Measurements from ENCODE around the gene OPRD1.

OPRD1 gene

GRCh38 chr1:28803662-28804061 lies 8.3 kb upstream of the OPRD1 start:
- H3K4me3 ChIP-seq (ENCODE audit: low read depth, low read length), result no peak overlapping the region
- TF ChIP-seq, protein P1, sequence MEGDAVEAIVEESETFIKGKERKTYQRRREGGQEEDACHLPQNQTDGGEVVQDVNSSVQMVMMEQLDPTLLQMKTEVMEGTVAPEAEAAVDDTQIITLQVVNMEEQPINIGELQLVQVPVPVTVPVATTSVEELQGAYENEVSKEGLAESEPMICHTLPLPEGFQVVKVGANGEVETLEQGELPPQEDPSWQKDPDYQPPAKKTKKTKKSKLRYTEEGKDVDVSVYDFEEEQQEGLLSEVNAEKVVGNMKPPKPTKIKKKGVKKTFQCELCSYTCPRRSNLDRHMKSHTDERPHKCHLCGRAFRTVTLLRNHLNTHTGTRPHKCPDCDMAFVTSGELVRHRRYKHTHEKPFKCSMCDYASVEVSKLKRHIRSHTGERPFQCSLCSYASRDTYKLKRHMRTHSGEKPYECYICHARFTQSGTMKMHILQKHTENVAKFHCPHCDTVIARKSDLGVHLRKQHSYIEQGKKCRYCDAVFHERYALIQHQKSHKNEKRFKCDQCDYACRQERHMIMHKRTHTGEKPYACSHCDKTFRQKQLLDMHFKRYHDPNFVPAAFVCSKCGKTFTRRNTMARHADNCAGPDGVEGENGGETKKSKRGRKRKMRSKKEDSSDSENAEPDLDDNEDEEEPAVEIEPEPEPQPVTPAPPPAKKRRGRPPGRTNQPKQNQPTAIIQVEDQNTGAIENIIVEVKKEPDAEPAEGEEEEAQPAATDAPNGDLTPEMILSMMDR (IDR thresholded peaks at IDR 0.05; ENCODE audit: low read depth, low read length), result no peak

DNA sequence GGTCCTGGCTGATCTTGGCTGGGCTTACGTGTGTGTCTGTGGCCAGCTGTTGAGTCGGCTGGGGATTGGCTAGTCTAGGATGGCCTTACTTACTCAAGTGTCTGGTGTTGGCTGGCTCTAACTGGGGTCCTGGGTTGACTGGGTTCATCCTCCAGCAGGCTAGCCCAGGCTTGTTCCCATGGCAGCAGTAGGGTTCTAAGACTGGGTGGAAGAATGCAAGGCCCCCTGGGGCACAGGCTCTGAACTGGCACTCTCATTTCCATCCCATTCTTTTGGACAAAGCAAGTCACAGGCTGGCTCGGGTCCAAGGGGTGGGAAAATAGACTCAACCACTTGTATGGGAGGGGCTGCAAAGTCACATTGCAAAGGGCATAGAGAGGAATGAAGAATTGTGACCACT lies 7.9 kb upstream of the OPRD1 start:
- TF ChIP-seq, protein P1 (IDR thresholded peaks at IDR 0.05; ENCODE audit: low read depth, low read length), result no peak
- no peak overlapping the region for H3K4me3 ChIP-seq (ENCODE audit: low read depth, low read length)

GRCh38 chr1:28807046-28807445 lies 4.9 kb upstream of the OPRD1 start:
- TF ChIP-seq, protein P1 (IDR thresholded peaks at IDR 0.05; ENCODE audit: low read depth, low read length), result no peak
- H3K4me3 ChIP-seq (ENCODE audit: low read depth, low read length), result no peak overlapping the region

- no peak overlapping the region for H3K4me3 ChIP-seq (ENCODE audit: low read depth, low read length)
- TF ChIP-seq, protein P1 (IDR thresholded peaks at IDR 0.05; ENCODE audit: low read depth, low read length), result no peak
Measured at GRCh38 chr1:28807986-28808385, 4.0 kb upstream of the OPRD1 start.

DNA sequence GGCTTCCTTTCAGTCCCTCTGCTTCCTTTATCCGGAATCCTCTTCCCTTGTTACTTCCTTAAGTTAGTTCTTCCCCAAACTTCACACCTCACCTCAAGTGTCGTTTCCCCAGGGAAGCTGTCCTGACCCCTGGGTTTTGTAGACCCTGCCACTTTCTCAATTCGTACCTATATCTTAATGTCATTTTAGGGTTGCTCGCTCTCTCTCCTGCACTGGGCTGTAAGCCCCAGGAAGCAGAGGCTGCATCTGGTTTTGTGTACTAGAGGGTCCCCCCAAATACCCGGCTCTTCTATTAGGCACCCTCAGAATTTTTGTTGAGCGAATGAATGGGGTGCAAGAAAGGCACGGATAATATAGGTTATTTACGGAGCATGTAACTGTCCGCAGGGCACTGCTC lies 603 bp upstream of the OPRD1 start:
- H3K4me3 ChIP-seq (ENCODE audit: low read depth, low read length), result no peak overlapping the region
- TF ChIP-seq, protein P1 (IDR thresholded peaks at IDR 0.05; ENCODE audit: low read depth, low read length), result no peak

- no peak overlapping the region for H3K4me3 ChIP-seq (ENCODE audit: low read depth, low read length)
- TF ChIP-seq, protein P1 (IDR thresholded peaks at IDR 0.05; ENCODE audit: low read depth, low read length), result no peak
Measured at GRCh38 chr1:28812669-28813468, 899 bp downstream of the OPRD1 start.

DNA sequence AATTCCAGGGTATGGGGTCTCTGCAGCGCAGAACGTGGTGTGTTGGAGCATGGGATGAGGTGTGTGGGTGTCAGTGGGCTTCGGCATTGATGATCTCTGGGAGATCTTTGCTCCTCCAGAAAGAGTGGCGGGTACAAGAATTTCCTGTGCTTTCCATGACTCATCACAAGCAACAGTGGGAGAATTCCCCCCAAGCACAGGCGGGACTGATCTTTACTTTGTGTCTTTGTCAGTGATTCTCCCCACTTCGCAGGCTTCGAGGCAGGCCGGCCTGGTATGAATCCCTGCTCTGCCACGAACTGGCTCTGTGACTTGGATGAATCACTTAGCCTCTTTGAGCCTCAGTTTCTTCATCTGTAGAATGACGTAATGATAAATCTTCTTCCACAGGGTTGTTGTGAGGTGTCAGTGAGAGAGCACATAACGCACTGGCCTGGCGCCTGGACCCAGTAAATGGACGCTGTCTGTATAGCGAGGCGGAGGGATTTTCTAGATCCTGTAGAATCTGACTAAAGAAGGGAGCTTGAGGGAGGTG lies 2.0 kb downstream of the OPRD1 start:
- TF ChIP-seq, protein P1 (IDR thresholded peaks at IDR 0.05; ENCODE audit: low read depth, low read length), result no peak
- no peak overlapping the region for H3K4me3 ChIP-seq (ENCODE audit: low read depth, low read length)

All from WI38 (cell line).